Measurements from ENCODE around the gene BRICD5. TPM values are rescaled to one million over a fixed set of nuclear protein-coding genes. Genes with fewer than 3 reads are reported as not detected.
A peak's percentile ranks its signal among the peaks of the same experiment; 100 is the strongest.

The BRICD5 gene
- total RNA-seq, 1 experiment from 2014 or later = 1.6 TPM

DNA sequence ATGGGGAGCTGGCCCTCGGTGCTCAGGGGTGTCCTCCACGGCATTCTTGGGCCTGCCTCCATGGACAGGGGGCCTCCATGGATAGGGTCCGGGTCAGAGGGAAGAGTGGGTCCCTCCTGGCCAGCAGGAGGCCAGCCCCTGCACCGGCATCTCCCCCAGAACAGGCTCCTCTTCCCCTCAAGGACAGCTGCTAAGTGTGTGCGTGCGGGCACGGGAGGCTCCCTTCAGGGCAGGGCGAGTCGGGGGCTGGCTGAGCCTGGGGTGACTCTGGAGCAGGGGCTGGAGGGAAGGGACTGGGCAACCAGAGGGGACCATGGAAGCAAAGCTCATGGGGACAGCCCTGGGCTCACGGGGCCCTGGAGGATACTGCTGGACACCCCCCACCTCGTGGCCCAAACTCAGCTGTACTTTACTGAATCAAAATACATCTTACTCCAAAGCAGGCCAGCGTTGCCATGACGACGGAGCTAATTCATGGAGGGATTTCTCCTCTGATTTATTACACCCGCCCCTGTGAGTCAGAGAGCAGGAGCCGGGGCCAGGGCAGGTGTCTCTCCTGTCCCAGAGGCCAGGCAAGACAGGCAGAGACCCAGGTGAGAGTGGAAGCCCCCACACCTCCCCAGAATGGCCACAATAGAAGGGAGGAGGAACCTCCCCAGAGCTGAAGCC lies 16.4 kb downstream of the BRICD5 start:
- DNase-seq (ENCODE audit: low read depth, low spot score) = peak; percentile 23
- in situ Hi-C loops (cut with HindIII; ENCODE audit: low pct_unique_long_range_greater_than_20kb, low sequenced_read_pairs) = no loop called here

DNA sequence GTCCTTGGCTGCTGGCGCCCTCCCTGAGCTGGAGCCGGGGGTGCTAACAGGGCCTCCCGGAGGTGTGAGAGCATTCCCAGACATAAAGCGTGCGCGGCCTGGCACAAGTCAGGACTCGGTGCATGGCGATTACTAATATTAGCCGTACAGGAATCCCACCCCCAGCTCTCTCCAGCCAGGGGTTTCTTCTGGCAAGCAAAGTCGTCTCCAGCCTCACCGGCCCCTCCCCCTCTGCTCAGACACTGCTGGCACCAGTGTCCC lies 19.3 kb downstream of the BRICD5 start:
- DNase-seq (ENCODE audit: low read depth, low spot score) = no peak
- in situ Hi-C loops (cut with HindIII; ENCODE audit: low pct_unique_long_range_greater_than_20kb, low sequenced_read_pairs) = no loop called here

DNA sequence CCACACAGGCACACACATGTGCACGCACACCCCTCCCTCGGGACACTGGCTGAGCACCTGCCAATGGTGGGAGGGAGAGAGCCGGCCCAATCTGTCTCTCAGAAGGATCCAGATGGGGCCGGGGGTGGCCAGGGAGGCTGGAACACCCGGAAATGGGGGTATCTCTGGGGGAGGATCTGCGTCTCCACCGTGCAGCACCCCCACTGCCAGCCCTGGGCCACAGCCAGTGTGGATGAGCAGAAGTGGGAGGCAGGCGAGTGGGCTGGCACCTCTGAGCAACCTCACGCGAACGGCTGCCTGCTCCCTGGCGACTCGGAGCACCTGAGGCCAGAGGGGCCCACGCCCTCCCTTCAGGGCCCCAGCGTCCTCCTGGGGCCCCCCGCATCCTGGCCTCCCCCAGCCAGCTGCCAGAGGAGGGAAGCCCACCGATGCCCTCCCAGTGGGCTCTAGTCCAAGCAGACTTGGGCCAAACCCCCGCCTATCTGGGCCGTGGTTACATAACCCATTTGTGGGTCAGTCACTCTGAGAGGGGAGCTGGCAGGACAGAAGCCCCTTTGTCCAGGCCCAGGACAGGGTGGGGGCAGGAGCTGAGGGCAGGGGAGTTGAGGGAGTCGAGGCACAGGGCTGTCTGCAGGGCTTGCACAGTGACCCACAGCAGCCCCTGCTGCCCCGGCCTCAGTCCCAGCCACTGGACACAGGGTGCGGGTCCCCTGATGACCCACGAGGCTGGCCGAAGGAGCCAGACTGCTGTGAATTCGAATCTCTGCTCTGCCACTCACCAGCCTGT lies 19.8 kb downstream of the BRICD5 start:
- no peak for DNase-seq (ENCODE audit: low read depth, low spot score)
- in situ Hi-C loops (cut with HindIII; ENCODE audit: low pct_unique_long_range_greater_than_20kb, low sequenced_read_pairs) = no loop called here

- in situ Hi-C loops (cut with HindIII; ENCODE audit: low pct_unique_long_range_greater_than_20kb, low sequenced_read_pairs) = no loop called here
These were observed 20.5 kb downstream of the BRICD5 start for GRCh38 chr16:2190002-2190658.

DNA sequence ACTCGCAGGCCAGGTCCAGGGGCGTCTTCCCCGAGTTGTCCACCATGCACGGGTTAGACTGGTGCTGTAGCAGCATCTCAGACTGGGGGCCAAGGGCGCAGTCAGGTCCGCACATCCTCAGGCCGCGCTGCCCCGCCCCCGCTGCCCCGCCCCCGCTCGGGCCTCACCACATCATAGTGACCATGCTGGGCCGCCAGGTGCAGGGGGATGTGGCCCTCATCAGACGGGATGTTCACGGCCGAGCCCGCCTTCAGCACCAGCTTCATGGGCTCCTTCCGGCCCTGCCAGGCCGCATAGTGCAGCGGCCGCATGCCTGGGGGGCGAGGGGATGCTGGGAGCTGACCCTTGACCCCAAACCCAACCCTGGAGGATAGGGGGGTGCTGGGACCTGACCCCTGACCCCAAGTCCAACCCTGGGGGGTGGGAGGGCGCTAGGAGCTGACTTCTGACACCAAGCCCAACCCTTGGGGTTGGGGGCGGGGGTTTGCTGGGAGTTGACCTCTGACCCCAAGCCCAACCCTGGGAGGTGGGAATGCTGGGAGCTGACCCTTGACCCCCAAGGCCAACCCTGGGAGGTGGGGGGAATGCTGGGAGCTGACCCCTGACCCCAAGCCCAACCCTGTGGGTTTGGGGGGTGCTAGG lies 21.3 kb downstream of the BRICD5 start:
- no peak for DNase-seq (ENCODE audit: low read depth, low spot score)
- in situ Hi-C loops (cut with HindIII; ENCODE audit: low pct_unique_long_range_greater_than_20kb, low sequenced_read_pairs) = no loop called here

More at GRCh38 chr16:2190002-2190658, 20.5 kb downstream of the BRICD5 start:
- no peak for DNase-seq (ENCODE audit: low read depth, low spot score)

- in situ Hi-C loops (cut with HindIII; ENCODE audit: low pct_unique_long_range_greater_than_20kb, low sequenced_read_pairs) = no loop called here
- DNase-seq (ENCODE audit: low read depth, low spot score) = no peak
These were observed 22.3 kb downstream of the BRICD5 start for GRCh38 chr16:2188395-2188794.

DNA sequence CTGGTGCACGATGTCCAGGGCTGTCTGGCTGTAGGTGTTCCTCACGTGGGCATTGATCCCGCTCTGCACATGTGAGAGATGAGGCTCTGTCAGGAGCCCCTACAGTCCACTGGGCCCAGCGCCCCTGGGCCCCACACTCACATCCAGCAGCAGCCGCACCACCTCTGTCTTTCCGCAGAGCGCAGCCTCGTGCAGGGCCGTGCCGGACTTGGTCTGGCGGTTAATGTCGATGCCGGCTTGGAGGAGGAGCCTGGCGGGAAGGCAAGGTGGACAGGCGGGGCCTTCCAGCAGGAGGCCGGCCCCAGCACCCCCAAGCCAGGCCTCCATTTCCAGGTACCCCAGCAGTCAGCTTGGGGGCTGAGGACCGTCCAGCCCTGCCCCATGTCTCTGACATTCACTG lies 23.5 kb downstream of the BRICD5 start:
- DNase-seq (ENCODE audit: low read depth, low spot score) = no peak
- in situ Hi-C loops (cut with HindIII; ENCODE audit: low pct_unique_long_range_greater_than_20kb, low sequenced_read_pairs) = no loop called here

GRCh38 chr16:2186505-2186904 lies 24.2 kb downstream of the BRICD5 start:
- in situ Hi-C loops (cut with HindIII; ENCODE audit: low pct_unique_long_range_greater_than_20kb, low sequenced_read_pairs) = no loop called here
- DNase-seq (ENCODE audit: low read depth, low spot score) = no peak

DNA sequence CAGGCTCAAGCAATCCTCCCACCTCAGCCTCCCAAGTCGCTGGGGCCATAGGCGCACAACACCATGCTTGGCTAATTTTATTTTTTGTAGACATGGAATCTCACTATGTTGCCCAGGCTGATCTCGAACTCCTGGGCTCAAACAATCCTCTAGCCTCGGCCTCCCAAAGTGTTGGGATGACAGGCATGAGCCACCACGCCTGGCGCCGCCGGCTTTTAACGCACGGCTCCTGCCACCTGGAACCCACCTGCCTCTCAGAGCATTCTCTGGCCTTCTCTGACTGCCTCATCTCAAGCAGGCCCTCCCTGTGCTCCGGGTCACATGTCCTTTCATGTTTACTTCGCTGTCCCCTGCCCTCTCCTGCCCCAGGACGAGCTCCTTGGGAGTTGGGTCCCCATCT lies 24.6 kb downstream of the BRICD5 start:
- in situ Hi-C loops (cut with HindIII; ENCODE audit: low pct_unique_long_range_greater_than_20kb, low sequenced_read_pairs) = no loop called here
- no peak for DNase-seq (ENCODE audit: low read depth, low spot score)

- no peak for DNase-seq (ENCODE audit: low read depth, low spot score)
- in situ Hi-C loops (cut with HindIII; ENCODE audit: low pct_unique_long_range_greater_than_20kb, low sequenced_read_pairs) = no loop called here
These were observed 25.7 kb downstream of the BRICD5 start for GRCh38 chr16:2184962-2185361.

DNA sequence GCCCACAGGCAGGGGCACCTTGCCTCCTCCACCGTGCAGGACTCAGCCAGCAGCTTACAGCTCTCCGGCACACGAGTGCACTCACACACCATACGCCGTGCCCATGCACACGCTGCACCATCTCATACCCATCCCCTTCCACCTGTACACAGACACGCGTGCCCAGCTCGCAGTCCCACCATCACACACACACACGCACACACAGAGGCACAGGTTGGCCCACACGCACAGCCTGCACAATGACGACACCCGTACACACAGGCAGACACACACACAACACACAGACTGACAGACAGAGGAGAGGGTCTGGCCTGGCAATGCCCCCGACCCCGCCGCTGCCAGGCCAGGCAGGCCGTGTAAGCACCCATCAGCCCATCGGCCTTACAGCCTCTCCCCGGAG lies 26.3 kb downstream of the BRICD5 start:
- in situ Hi-C loops (cut with HindIII; ENCODE audit: low pct_unique_long_range_greater_than_20kb, low sequenced_read_pairs) = no loop called here
- no peak for DNase-seq (ENCODE audit: low read depth, low spot score)

GRCh38 chr16:2183671-2184070 lies 27.0 kb downstream of the BRICD5 start:
- in situ Hi-C loops (cut with HindIII; ENCODE audit: low pct_unique_long_range_greater_than_20kb, low sequenced_read_pairs) = no loop called here
- no peak for DNase-seq (ENCODE audit: low read depth, low spot score)

DNA sequence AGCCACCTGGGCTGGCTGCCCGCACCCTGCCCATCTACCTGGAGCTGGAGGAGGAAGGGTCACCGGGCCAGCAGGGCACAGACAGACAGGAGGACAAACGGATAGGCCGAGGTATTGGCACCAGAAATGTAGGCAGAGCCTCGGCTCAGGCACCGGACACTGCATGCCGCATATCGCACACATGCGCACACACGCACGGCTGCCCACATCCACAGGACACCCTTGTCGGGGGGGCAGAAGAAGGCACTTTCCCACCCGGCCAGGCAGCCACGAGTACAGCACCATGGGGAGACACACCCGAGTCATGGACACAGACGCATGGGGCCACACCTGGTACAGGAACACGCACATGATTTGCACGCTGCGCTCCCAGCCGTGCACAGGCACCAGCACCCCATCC lies 28.7 kb downstream of the BRICD5 start:
- in situ Hi-C loops (cut with HindIII; ENCODE audit: low pct_unique_long_range_greater_than_20kb, low sequenced_read_pairs) = no loop called here
- DNase-seq (ENCODE audit: low read depth, low spot score) = no peak

DNA sequence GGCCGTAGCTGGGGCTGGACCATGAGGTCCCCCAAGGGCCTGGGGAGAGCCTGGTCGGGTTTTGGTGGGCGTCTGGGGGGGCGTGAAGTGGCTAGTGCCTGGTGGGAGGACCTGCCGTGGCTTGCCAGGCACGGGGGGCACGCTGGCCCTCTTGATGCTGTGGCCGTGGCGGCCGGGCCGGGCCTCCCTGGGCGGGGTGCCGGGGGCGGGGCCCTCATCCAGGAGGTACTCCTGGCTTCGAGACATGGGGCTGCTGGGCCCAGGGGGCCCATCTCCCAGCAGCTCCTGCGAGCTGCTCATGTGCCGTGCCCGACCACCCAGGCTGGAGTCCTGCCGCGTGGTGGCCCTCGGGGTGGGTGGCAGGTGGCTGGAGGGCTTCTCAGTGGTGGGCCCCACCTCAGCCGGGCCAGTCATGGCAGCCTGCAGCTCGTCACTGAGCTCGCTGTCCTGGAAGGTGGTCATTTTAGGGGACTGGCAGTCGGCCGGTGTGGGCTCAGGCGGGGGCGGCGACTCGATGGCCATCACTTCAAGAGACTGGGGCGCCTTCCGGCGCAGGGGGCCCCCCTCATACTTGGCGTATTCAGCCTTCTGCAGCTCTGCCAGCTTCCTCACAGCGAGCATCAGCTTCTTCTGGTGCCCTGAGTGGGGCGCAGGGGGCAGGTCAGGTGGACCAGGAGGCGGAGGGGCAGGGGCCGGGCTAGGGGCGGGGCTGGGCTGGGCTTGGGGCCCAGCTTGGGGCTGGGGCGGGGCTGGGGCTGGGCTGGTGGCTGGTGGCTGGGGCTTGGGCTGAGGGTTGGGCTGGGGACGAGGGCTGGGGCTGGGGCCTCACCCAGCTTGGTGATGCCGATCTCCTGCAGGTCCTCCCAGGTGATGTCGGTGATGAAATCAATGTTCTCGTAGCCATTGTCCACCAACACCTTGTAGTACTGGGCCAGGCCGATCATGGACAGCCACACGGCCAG lies 29.4 kb downstream of the BRICD5 start:
- in situ Hi-C loops (cut with HindIII; ENCODE audit: low pct_unique_long_range_greater_than_20kb, low sequenced_read_pairs) = no loop called here
- DNase-seq (ENCODE audit: low read depth, low spot score) = no peak

DNA sequence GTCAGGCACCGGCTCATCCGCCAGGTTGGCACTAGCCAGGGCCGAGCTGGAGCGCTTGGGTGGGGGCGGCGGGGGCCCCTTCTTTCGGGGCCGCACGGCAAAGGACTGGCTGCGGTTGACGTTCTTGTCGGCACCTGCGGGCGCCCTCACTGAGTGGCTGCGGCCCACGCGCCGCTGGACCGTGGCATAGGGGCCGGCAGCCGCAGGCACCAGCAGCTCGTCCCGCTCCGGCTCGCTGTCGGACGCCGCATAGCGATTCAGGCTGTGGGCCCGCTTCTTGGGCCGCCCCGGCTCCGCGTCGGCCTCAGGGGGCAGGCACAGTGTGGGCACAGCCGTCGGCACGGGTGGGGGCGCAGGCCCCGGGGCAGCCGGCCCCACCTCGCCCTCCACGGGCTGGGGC lies 30.2 kb downstream of the BRICD5 start:
- in situ Hi-C loops (cut with HindIII; ENCODE audit: low pct_unique_long_range_greater_than_20kb, low sequenced_read_pairs) = no loop called here
- no peak for DNase-seq (ENCODE audit: low read depth, low spot score)

DNA sequence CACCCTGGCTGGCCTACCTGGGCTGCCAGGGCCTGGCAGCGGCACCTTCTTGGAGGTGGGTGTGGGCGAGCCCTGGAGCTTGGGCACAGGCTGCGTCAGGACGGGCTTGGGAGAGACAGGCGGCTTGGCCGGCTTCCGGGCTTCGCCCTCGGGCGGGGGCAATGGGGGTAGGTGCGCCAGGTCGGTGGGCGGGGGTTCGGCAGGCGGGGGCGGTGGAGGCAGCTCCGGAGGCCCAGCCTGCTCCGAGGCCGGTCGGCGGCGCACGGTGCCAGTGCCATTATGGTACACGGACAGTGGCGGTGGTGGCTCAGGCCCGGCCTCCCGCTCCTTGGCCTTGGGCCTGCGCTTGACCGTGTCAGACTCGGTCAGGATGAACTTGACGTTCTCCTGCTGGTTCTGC lies 31.1 kb downstream of the BRICD5 start:
- DNase-seq (ENCODE audit: low read depth, low spot score) = no peak
- in situ Hi-C loops (cut with HindIII; ENCODE audit: low pct_unique_long_range_greater_than_20kb, low sequenced_read_pairs) = no loop called here

- no peak for DNase-seq (ENCODE audit: low read depth, low spot score)
- in situ Hi-C loops (cut with HindIII; ENCODE audit: low pct_unique_long_range_greater_than_20kb, low sequenced_read_pairs) = no loop called here
These were observed 31.6 kb downstream of the BRICD5 start for GRCh38 chr16:2179107-2179501.
